Activated CD4-positive, alpha-beta T cell treated with anti-CD3 and anti-CD28 coated beads for 36 hours (primary cell): Measurements from ENCODE around the gene SP7. TPM values are rescaled to one million over a fixed set of nuclear protein-coding genes. Genes with fewer than 3 reads are reported as not detected.

Experiments
- ATAC-seq: fragments of 200-7000 bp; cut with Tn5 transposase; one replicate; pipeline ENCODE4 v1.10.0; 2021; ENCODE audit warnings: mild to moderate bottlenecking, moderate library complexity
- CTCF ChIA-PET: fragments of 350-600 bp; sonication (Branson Sonifier 250); formaldehyde crosslinking; loops from one replicate; lab custom pipeline; 2021; ENCODE audit warnings: antibody characterized with exemption; lab: Charles Lee
- POLR2A ChIA-PET: fragments of 350-600 bp; sonication (Branson Sonifier 250); formaldehyde crosslinking; loops from one replicate; lab custom pipeline; 2021; ENCODE audit warnings: antibody characterized with exemption, inconsistent platforms; lab: Charles Lee
- DNase-seq: peaks from one replicate; pipeline ENCODE4 v3.0.0-alpha.2; 2020
- H3K27ac Mint-ChIP-seq: one replicate; pipeline ENCODE4 v1.8.0; 2021; ENCODE audit warnings: mixed read lengths
- H3K27me3 Mint-ChIP-seq: one replicate; pipeline ENCODE4 v1.8.0; 2021; ENCODE audit warnings: mixed read lengths
- H3K36me3 Mint-ChIP-seq: one replicate; pipeline ENCODE4 v1.8.0; 2021; ENCODE audit warnings: low read depth, mixed read lengths
- H3K4me1 Mint-ChIP-seq: one replicate; pipeline ENCODE4 v1.8.0; 2021; ENCODE audit warnings: mixed read lengths
- H3K4me3 Mint-ChIP-seq: one replicate; pipeline ENCODE4 v1.8.0; 2021; ENCODE audit warnings: mild to moderate bottlenecking, moderate library complexity, mixed read lengths
- H3K9me3 Mint-ChIP-seq: one replicate; pipeline ENCODE4 v1.8.0; 2021; ENCODE audit warnings: low read depth, mixed read lengths
- intact Hi-C, 2 experiments: fragments of 100-400 bp; cut with DNase I in 1 of 2; cut with micrococcal nuclease in 1 of 2; formaldehyde crosslinking; loops; one replicate each; pipeline versions ENCODE4 v1.14.2 to v1.15.1; 2022 to 2024; cut with DNase I, micrococcal nuclease
- total RNA-seq, 2 experiments: library from RNA; stranded (reverse); gene quantifications; one replicate each; pipeline ENCODE4 v1.2.3, GENCODE V29; 2021

The SP7 gene
- total RNA-seq, 2 experiments from 2014 or later: not detected

GRCh38 chr12:53279888-53280498 lies 56.2 kb downstream of the SP7 start:
- H3K27ac Mint-ChIP-seq: no peak overlapping the region
- intact Hi-C loops: no loop called here
- no peaks in the 10 kb centered on the region for H3K9me3 Mint-ChIP-seq
- no peaks in the 10 kb centered on the region for H3K4me1 Mint-ChIP-seq
- DNase-seq (no peak), ATAC-seq (no peak)
- no peak overlapping the region for H3K4me3 Mint-ChIP-seq
- no peaks in the 10 kb centered on the region for H3K27me3 Mint-ChIP-seq
- peaks cover 66% of the 10 kb centered on the region for H3K36me3 Mint-ChIP-seq
- ChIA-PET CTCF (interaction anchor here (0.7 to 1.6 kb wide), 5 partner anchors 9 to 105 kb away, joined by 3 to 4 read pairs (median 3); no protein-coding TSS in a partner anchor), POLR2A (interaction anchor here (1.1 kb wide), 1 partner anchor 12 kb away, joined by 3 read pairs; the partner anchor contains the start of gene ESPL1)

- CTCF ChIA-PET: interaction anchor here (0.9 to 1.6 kb wide), 4 partner anchors 10 to 104 kb away, joined by 3 to 4 read pairs (median 3); no protein-coding TSS in a partner anchor
- Mint-ChIP-seq H3K27me3 (no peaks in the 10 kb centered on the region), H3K27ac (no peak overlapping the region), H3K4me3 (no peak overlapping the region), H3K9me3 (no peaks in the 10 kb centered on the region), H3K36me3 (peaks cover 70% of the 10 kb centered on the region), H3K4me1 (peaks cover under 1% of the 10 kb centered on the region)
- no peak for ATAC-seq
- DNase-seq: no peak
- intact Hi-C loops: no loop called here
- POLR2A ChIA-PET: interaction anchor here (1.1 kb wide), 1 partner anchor 11 kb away, joined by 3 read pairs; the partner anchor contains the start of gene ESPL1
Measured at GRCh38 chr12:53279283-53279869, 56.8 kb downstream of the SP7 start.

GRCh38 chr12:53277981-53278380 lies 58.2 kb downstream of the SP7 start:
- Mint-ChIP-seq H3K4me3 (no peak overlapping the region), H3K4me1 (peaks cover 4% of the 10 kb centered on the region), H3K36me3 (peaks cover 67% of the 10 kb centered on the region), H3K27me3 (no peaks in the 10 kb centered on the region), H3K9me3 (no peaks in the 10 kb centered on the region), H3K27ac (no peak overlapping the region)
- intact Hi-C loops: no loop called here
- no peak for ATAC-seq
- DNase-seq: no peak
- CTCF ChIA-PET: interaction anchor here (0.6 to 1.6 kb wide), 9 partner anchors 9 to 212 kb away, joined by 3 to 10 read pairs (median 4); no protein-coding TSS in a partner anchor
- POLR2A ChIA-PET: interaction anchor here (0.7 to 1.1 kb wide), 2 partner anchors 10 to 11 kb away, joined by 3 to 4 read pairs; partner anchors contain the start of gene ESPL1

Other genes starting within 250 kb of the SP7 start
- gene IGFBP6, start 238.7 kb downstream of the SP7 start, total RNA-seq: 1 to 10 TPM; 1.3 to 2.4 TPM
- under 1 TPM; 0.57 to 0.79 TPM for gene SOAT2, start 232.9 kb downstream of the SP7 start, total RNA-seq
- gene ZNF740, start 155.6 kb downstream of the SP7 start, total RNA-seq: 10 to 100 TPM; 34.9 to 40.2 TPM
- gene CSAD, start 155.4 kb downstream of the SP7 start, total RNA-seq: 10 to 100 TPM; 20.0 to 23.1 TPM
- gene ITGB7, start 129.1 kb downstream of the SP7 start, total RNA-seq: 10 to 100 TPM; 73.0 to 77.6 TPM
- gene RARG, start 104.1 kb downstream of the SP7 start, total RNA-seq: 10 to 100 TPM; 20.0 to 21.6 TPM
- 10 to 100 TPM; 60.8 to 66.9 TPM for gene ESPL1, start 68.1 kb downstream of the SP7 start, total RNA-seq
- gene PFDN5, start 40.8 kb downstream of the SP7 start, total RNA-seq: 100 to 1,000 TPM; 253 to 322 TPM
- gene MYG1, start 36.7 kb downstream of the SP7 start, total RNA-seq: 10 to 100 TPM; 61.9 to 68.8 TPM
- gene AAAS, start 14.7 kb downstream of the SP7 start, total RNA-seq: 10 to 100 TPM; 65.5 to 72.5 TPM
- gene SP1, start 43.8 kb upstream of the SP7 start, total RNA-seq: 10 to 100 TPM; 76.8 to 93.5 TPM
- gene AMHR2, start 87.5 kb upstream of the SP7 start, total RNA-seq: not detected
- 100 to 1,000 TPM; 250 to 266 TPM for gene PRR13, start 105.4 kb upstream of the SP7 start, total RNA-seq
- gene PCBP2, start 115.7 kb upstream of the SP7 start, total RNA-seq: 100 to 1,000 TPM; 881 to 999 TPM
- 10 to 100 TPM; 12.6 to 13.8 TPM for gene MAP3K12, start 163.1 kb upstream of the SP7 start, total RNA-seq
- gene TARBP2, start 164.9 kb upstream of the SP7 start, total RNA-seq: 10 to 100 TPM; 28.3 to 30.2 TPM
- gene NPFF, start 171.1 kb upstream of the SP7 start, total RNA-seq: not detected